Neuronal stem cell (in vitro differentiated cells): ENCODE results near the gene TBC1D5.

Source experiments
- DNase-seq: peaks from one replicate; pipeline ENCODE4 v3.0.0-alpha.2; 2013; ENCODE audit warnings: low spot score
- H2AFZ ChIP-seq: one replicate; pipeline ENCODE4 v1.6.1; 2013; ENCODE audit warnings: mild to moderate bottlenecking, low read length, inconsistent platforms
- H2AK5ac ChIP-seq: 2 replicates; pipeline ENCODE4 v1.6.1; 2013; ENCODE audit warnings: low read depth, mild to moderate bottlenecking, inconsistent platforms, low read length, moderate library complexity, mixed read lengths
- H2BK120ac ChIP-seq: 2 replicates; pipeline ENCODE4 v1.6.1; 2013; ENCODE audit warnings: low read depth, mild to moderate bottlenecking, inconsistent platforms, low read length, moderate library complexity, mixed read lengths
- H2BK12ac ChIP-seq: one replicate; pipeline ENCODE4 v1.6.1; 2013; ENCODE audit warnings: low read length, inconsistent platforms
- H2BK15ac ChIP-seq: 2 replicates; pipeline ENCODE4 v1.6.1; 2013; ENCODE audit warnings: mild to moderate bottlenecking, low read length, inconsistent platforms, mixed read lengths
- H2BK5ac ChIP-seq: one replicate; pipeline ENCODE4 v1.6.1; 2013; ENCODE audit warnings: inconsistent platforms, mild to moderate bottlenecking, low read length, moderate library complexity
- H3K14ac ChIP-seq: one replicate; pipeline ENCODE4 v1.6.1; 2013; ENCODE audit warnings: low read length, inconsistent platforms
- H3K18ac ChIP-seq: 2 replicates; pipeline ENCODE4 v1.6.1; 2013; ENCODE audit warnings: low read length, inconsistent platforms
- H3K23ac ChIP-seq: 2 replicates; pipeline ENCODE4 v1.6.1; 2013; ENCODE audit warnings: low read depth, mild to moderate bottlenecking, mixed read lengths, low read length, inconsistent platforms; ENCODE audit not compliant: poor library complexity
- H3K27ac ChIP-seq: replicated peaks from 3 replicates; pipeline ENCODE4 v1.5.1; 2013; ENCODE audit warnings: low read length, inconsistent platforms
- H3K27me3 ChIP-seq, 3 experiments: 2 replicates each; pipeline ENCODE4 v1.6.1; 2013; ENCODE audit warnings: low read length in 3 of 3, mild to moderate bottlenecking in 2 of 3, inconsistent platforms in 1 of 3, low read depth in 1 of 3, mixed read lengths in 1 of 3, moderate library complexity in 1 of 3; ENCODE audit not compliant: control insufficient read depth in 3 of 3, insufficient read depth in 3 of 3
- H3K36me3 ChIP-seq, 2 donors: replicated peaks in 1 of 2; 2 replicates each; pipeline ENCODE4 v1.6.1; 2013; ENCODE audit warnings: low read length in 2 of 2; ENCODE audit not compliant: control insufficient read depth in 2 of 2, insufficient read depth in 2 of 2
- H3K4ac ChIP-seq: 2 replicates; pipeline ENCODE4 v1.6.1; 2013; ENCODE audit warnings: inconsistent platforms, mild to moderate bottlenecking, low read length, moderate library complexity
- H3K4me1 ChIP-seq, 2 donors: 1 replicate in 1 of 2; 2 replicates in 1 of 2; pipeline ENCODE4 v1.6.1; 2013; ENCODE audit warnings: low read length in 2 of 2, low read depth in 1 of 2; ENCODE audit not compliant: control insufficient read depth in 2 of 2, insufficient read depth in 1 of 2
- H3K4me2 ChIP-seq: one replicate; pipeline ENCODE4 v1.6.1; 2013; ENCODE audit warnings: mild to moderate bottlenecking, low read length, inconsistent platforms; ENCODE audit not compliant: insufficient read depth, poor library complexity, severe bottlenecking
- H3K4me3 ChIP-seq, 2 donors: 2 replicates each; pipeline ENCODE4 v1.5.1; 2013; ENCODE audit warnings: low read length in 2 of 2, mild to moderate bottlenecking in 2 of 2, inconsistent platforms in 1 of 2, moderate library complexity in 1 of 2
- H3K79me1 ChIP-seq: one replicate; pipeline ENCODE4 v1.6.1; 2013; ENCODE audit warnings: low read depth, mild to moderate bottlenecking, inconsistent platforms, low read length, moderate library complexity
- H3K9ac ChIP-seq: one replicate; pipeline ENCODE4 v1.6.1; 2013; ENCODE audit warnings: mild to moderate bottlenecking, low read depth, low read length, inconsistent platforms; ENCODE audit not compliant: poor library complexity
- H3K9me3 ChIP-seq, 2 donors: replicated peaks in 1 of 2; 2 replicates each; pipeline versions ENCODE3 to v1.6.1; 2013; ENCODE audit warnings: low read length in 2 of 2, mild to moderate bottlenecking in 2 of 2, inconsistent platforms in 1 of 2, low read depth in 1 of 2, mixed read lengths in 1 of 2, moderate library complexity in 1 of 2; ENCODE audit not compliant: control insufficient read depth in 2 of 2, insufficient read depth in 1 of 2
- H4K8ac ChIP-seq: one replicate; pipeline ENCODE4 v1.6.1; 2013; ENCODE audit warnings: low read depth, mild to moderate bottlenecking, inconsistent platforms, low read length, moderate library complexity
- H4K91ac ChIP-seq: one replicate; pipeline ENCODE4 v1.6.1; 2013; ENCODE audit warnings: low read length, low read depth, mild to moderate bottlenecking, inconsistent platforms; ENCODE audit not compliant: poor library complexity
- WGBS, 2 donors: extraction: QIAGEN DNeasy Blood & Tissue Kit; methylation state at CpG; one replicate each; pipeline ENCODE4 v1.1.7; 2013; ENCODE audit warnings: missing lambda C conversion rate in 2 of 2, mixed read lengths in 1 of 2; ENCODE audit not compliant: insufficient read length in 2 of 2, insufficient replicate concordance in 1 of 2; ENCODE audit errors: extremely low coverage in 2 of 2; 5-methylcytosine and 5-hydroxymethylcytosine counted together

TBC1D5 gene

DNA sequence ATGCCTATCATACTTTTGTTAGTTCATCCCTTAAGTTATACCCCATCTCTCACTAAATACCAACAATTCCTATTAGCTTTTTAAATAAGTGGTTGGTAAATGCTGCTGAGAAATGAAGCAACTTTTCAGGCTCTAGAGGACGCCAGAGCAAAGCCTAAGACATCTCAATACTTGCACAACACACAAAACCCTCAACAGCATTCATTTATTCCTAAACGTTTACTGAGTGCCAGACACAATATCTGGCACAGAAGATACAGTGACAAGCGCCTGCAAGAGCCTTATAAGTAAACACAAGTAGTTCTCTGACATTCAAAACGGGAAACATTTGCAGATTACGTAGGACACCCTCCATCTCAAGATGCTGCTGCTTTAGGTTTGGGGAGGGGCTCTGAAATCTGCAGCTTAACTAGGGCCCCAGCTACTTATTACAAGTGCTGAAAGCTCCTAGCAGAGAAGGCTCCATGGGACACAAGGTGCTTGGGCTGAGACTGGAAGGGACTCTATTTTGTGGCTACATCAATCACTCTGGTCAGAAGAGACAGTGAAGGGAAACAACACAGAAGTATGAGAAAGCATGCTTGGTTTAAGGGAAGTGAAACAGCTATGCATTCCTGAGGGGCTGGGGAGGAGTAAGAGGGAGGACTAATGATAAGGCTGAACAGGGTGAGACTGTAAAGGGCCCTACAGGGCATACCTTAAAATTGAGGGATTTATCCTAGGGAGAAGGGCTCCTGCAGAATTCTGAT is 546.4 kb downstream of the TBC1D5 start:
- Histone ChIP-seq H3K18ac (no peak overlapping the region), H3K27ac (no peak overlapping the region), H3K4me2 (no peak overlapping the region), H3K36me3 (no peaks in the 10 kb centered on the region), H2BK120ac (no peak overlapping the region), H3K4ac (no peak overlapping the region), H3K9me3 (no peaks in the 10 kb centered on the region), H3K14ac (no peak overlapping the region), H2BK12ac (no peak overlapping the region), H3K4me3 (no peak overlapping the region), H2BK5ac (no peak overlapping the region), H4K8ac (no peak overlapping the region), H3K9ac (no peak overlapping the region), H2AFZ (no peak overlapping the region), H3K27me3 (no peaks in the 10 kb centered on the region), H3K23ac (no peak overlapping the region), H3K79me1 (no peaks in the 10 kb centered on the region), H2AK5ac (no peak overlapping the region), H4K91ac (no peak overlapping the region), H3K4me1 (peaks cover 0 to 1% of the 10 kb centered on the region in 2 donors), H2BK15ac (no peak overlapping the region)
- no CpG with 5 or more reads among the region's 5 CpGs for WGBS, 2 donors
- DNase-seq = no peak

DNA sequence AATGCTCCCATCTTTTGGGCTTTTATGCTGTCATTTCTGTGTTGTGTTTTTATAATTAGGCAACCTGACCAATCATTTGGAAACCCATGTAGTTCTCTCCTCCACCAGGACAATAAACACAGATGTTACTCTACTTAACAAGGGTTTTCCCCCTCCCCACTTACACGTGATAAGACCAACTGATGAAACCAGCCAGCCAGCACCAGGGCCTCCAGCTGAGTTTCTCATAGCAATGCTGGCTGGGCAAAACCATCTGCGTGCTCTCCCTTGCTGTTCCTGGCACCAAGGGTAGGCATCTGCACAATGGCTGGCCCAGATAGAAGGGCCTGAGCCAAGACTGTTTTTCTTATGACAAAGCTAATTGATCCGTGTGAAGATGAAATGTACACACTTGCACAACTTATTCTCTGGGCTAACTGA is 547.2 kb downstream of the TBC1D5 start:
- Histone ChIP-seq H2BK5ac (no peak overlapping the region), H2BK12ac (no peak overlapping the region), H3K9me3 (no peaks in the 10 kb centered on the region), H3K23ac (no peak overlapping the region), H3K4me3 (no peak overlapping the region), H4K91ac (no peak overlapping the region), H4K8ac (no peak overlapping the region), H3K79me1 (no peaks in the 10 kb centered on the region), H3K36me3 (no peaks in the 10 kb centered on the region), H2AK5ac (no peak overlapping the region), H3K27me3 (no peaks in the 10 kb centered on the region), H3K9ac (no peak overlapping the region), H3K27ac (no peak overlapping the region), H2BK15ac (no peak overlapping the region), H3K18ac (peak overlapping the region; percentile 49), H3K4ac (no peak overlapping the region), H2AFZ (no peak overlapping the region), H3K14ac (no peak overlapping the region), H3K4me1 (peaks cover 0 to 1% of the 10 kb centered on the region in 2 donors), H2BK120ac (no peak overlapping the region), H3K4me2 (no peak overlapping the region)
- WGBS, 2 donors = no CpG with 5 or more reads among the region's 3 CpGs
- no peak for DNase-seq

DNA sequence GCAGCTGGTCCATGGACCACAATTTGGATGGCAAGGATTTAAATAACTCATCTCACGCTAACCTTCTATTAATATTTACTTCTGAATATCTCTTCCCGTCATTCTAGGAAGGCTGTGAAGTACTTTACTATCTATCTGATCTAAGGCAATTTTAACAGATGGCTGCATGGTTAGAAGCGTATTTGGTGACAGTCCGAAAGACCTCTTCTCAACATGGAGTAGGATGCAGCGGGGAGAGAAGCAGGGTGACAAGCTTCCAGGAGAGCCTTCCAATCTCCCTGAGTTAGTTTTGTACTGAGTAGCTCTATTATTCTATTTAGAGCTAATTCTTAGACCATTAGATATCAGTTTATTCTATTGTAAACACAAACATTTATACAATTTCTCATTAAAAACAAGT is 548.3 kb downstream of the TBC1D5 start:
- Histone ChIP-seq H3K27me3 (no peaks in the 10 kb centered on the region), H2AK5ac (no peak overlapping the region), H4K8ac (no peak overlapping the region), H3K9ac (no peak overlapping the region), H2BK120ac (no peak overlapping the region), H3K4ac (no peak overlapping the region), H3K4me2 (no peak overlapping the region), H3K79me1 (no peaks in the 10 kb centered on the region), H2AFZ (no peak overlapping the region), H3K18ac (no peak overlapping the region), H3K9me3 (no peaks in the 10 kb centered on the region), H2BK12ac (no peak overlapping the region), H3K14ac (no peak overlapping the region), H3K27ac (no peak overlapping the region), H2BK5ac (no peak overlapping the region), H3K4me1 (peaks cover 0 to 1% of the 10 kb centered on the region in 2 donors), H3K4me3 (no peak overlapping the region), H3K36me3 (no peaks in the 10 kb centered on the region), H3K23ac (no peak overlapping the region), H4K91ac (no peak overlapping the region), H2BK15ac (no peak overlapping the region)
- no CpG with 5 or more reads among the region's 5 CpGs for WGBS, 2 donors
- DNase-seq = no peak

DNA sequence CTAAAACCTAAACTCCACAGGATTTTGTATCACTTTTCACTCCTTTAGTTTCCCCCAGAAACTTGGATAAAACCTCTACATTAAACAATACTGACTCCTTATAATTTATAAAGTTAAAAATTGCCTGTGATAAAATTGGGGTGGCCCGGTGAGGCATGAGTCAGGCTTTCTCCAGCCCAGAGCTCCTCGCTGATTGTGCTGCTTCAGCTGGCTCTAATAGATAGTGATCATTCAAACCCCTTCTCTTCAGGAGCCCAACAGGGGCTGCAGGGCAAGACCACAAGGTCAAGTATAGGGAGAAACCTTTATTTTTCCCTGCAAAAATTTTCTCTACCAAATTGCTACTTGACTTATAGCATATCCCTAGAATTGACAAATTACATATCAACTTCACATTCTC is 549.4 kb downstream of the TBC1D5 start:
- Histone ChIP-seq H3K4me2 (no peak overlapping the region), H2BK12ac (no peak overlapping the region), H2BK5ac (no peak overlapping the region), H2AK5ac (no peak overlapping the region), H2BK15ac (no peak overlapping the region), H2BK120ac (no peak overlapping the region), H3K18ac (no peak overlapping the region), H3K27ac (no peak overlapping the region), H3K9me3 (no peaks in the 10 kb centered on the region), H3K27me3 (no peaks in the 10 kb centered on the region), H3K4me1 (peaks cover 0 to 1% of the 10 kb centered on the region in 2 donors), H3K23ac (no peak overlapping the region), H3K9ac (no peak overlapping the region), H2AFZ (no peak overlapping the region), H3K79me1 (no peaks in the 10 kb centered on the region), H3K14ac (no peak overlapping the region), H3K36me3 (no peaks in the 10 kb centered on the region), H3K4ac (no peak overlapping the region), H4K91ac (no peak overlapping the region), H3K4me3 (no peak overlapping the region), H4K8ac (no peak overlapping the region)
- no CpG with 5 or more reads among the region's 2 CpGs for WGBS, 2 donors
- no peak for DNase-seq
